Peyer's patch (tissue), 4 donors: ENCODE measurements around the gene ZNF674.

Experiments
- POLR2A ChIP-seq, 2 donors: fragments of 450-650 bp; IDR thresholded peaks; one replicate each; pipeline ENCODE4 v1.5.1; 2017; ENCODE audit warnings: antibody characterized with exemption in 2 of 2, mild to moderate bottlenecking in 2 of 2, moderate library complexity in 2 of 2
- TF ChIP-seq, protein P1 (sequence below), 6 experiments: fragments of 450-650 bp in 4 of 6; fragments of 200-600 bp in 2 of 6; sonication (generic) in 1 of 6; IDR thresholded peaks; one replicate each; pipeline ENCODE4 v1.5.1; 2017 to 2019; ENCODE audit warnings: antibody characterized with exemption in 6 of 6, mild to moderate bottlenecking in 3 of 6, moderate library complexity in 1 of 6

DNA sequence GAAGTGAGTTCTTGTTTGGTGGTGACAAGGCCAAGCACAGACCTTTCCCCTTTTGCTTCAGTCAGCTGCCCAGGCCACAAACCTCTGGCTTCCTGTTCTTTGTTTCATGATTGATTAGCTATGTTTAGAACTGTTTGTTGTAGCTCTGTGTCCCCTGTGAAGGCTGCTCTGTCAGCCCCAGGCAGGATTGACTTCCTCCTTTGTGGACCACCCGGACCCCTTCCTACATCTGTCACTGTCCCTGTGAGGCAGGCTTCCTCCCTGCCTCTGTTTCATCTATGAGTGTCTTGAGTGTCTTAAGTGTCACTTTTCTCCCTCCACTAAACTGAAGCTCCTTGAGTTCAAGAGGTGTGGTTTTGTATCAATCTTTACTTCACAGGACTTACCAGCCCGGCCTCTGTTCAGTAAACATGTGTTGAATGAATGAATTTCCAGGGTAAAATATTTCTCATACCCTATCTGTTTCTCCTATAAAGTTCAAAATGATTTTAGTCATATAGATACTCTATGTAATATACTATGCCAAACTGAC is 83.5 kb downstream of the ZNF674 start:
- TF ChIP-seq POLR2A (IDR thresholded peaks at IDR 0.05), result no peak
- TF ChIP-seq, protein P1, sequence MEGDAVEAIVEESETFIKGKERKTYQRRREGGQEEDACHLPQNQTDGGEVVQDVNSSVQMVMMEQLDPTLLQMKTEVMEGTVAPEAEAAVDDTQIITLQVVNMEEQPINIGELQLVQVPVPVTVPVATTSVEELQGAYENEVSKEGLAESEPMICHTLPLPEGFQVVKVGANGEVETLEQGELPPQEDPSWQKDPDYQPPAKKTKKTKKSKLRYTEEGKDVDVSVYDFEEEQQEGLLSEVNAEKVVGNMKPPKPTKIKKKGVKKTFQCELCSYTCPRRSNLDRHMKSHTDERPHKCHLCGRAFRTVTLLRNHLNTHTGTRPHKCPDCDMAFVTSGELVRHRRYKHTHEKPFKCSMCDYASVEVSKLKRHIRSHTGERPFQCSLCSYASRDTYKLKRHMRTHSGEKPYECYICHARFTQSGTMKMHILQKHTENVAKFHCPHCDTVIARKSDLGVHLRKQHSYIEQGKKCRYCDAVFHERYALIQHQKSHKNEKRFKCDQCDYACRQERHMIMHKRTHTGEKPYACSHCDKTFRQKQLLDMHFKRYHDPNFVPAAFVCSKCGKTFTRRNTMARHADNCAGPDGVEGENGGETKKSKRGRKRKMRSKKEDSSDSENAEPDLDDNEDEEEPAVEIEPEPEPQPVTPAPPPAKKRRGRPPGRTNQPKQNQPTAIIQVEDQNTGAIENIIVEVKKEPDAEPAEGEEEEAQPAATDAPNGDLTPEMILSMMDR (IDR thresholded peaks at IDR 0.05), result no peak
